H1 (cell line): ENCODE results near the gene UBE2V1. TPM values are rescaled to one million over a fixed set of nuclear protein-coding genes. Genes with fewer than 3 reads are reported as not detected.
"Not testable (repeated sequence)": the region's sequence is repeated elsewhere in the genome, so short reads cannot be mapped to it uniquely, and the experiment has no call there.

ENCODE experiments used
- CTCF ChIA-PET: fragments of 300-600 bp; sonication (Branson Sonifier 250); formaldehyde crosslinking; loops from one replicate; lab custom pipeline; 2021; ENCODE audit not compliant: partially characterized antibody; lab: Charles Lee
- POLR2A ChIA-PET: fragments of 300-600 bp; sonication (Branson Sonifier 250); formaldehyde crosslinking; loops from one replicate; lab custom pipeline; 2021; ENCODE audit warnings: inconsistent platforms; ENCODE audit not compliant: partially characterized antibody; lab: Charles Lee
- DNase-seq, 2 experiments: peaks; one replicate each; pipeline versions ENCODE4 v3.0.0 to v3.0.0-alpha.2; 2010 to 2022; ENCODE audit warnings: low spot score in 2 of 2, low read depth in 1 of 2, mixed read lengths in 1 of 2
- FAIRE-seq: peaks from 2 replicates; lab custom pipeline; 2011; peaks lifted over from hg19 to GRCh38; lab: Jason Lieb, UNC
- H2AFZ ChIP-seq: 2 replicates; pipeline ENCODE4 v1.8.1; 2012; ENCODE audit warnings: low read length, inconsistent platforms
- H2AK5ac ChIP-seq: 2 replicates; pipeline ENCODE4 v1.6.1; 2013; ENCODE audit warnings: low read depth, low read length
- H2BK120ac ChIP-seq: replicated peaks from 2 replicates; pipeline ENCODE3; 2013; ENCODE audit warnings: low read depth, low read length, inconsistent platforms
- H2BK12ac ChIP-seq: 2 replicates; pipeline ENCODE4 v1.6.1; 2013; ENCODE audit warnings: low read depth, low read length
- H2BK15ac ChIP-seq: 2 replicates; pipeline ENCODE4 v1.6.1; 2013; ENCODE audit warnings: low read length
- H2BK20ac ChIP-seq: 2 replicates; pipeline ENCODE4 v1.6.1; 2013; ENCODE audit warnings: low read length
- H2BK5ac ChIP-seq: 2 replicates; pipeline ENCODE4 v1.6.1; 2013; ENCODE audit warnings: low read depth, low read length
- H3K14ac ChIP-seq: 2 replicates; pipeline ENCODE4 v1.6.1; 2013; ENCODE audit warnings: inconsistent platforms; ENCODE audit not compliant: insufficient read length
- H3K18ac ChIP-seq: 2 replicates; pipeline ENCODE4 v1.6.1; 2013; ENCODE audit warnings: low read length; ENCODE audit errors: extremely low read depth
- H3K23ac ChIP-seq: 2 replicates; pipeline ENCODE4 v1.6.1; 2013; ENCODE audit warnings: inconsistent platforms; ENCODE audit not compliant: insufficient read length
- H3K23me2 ChIP-seq: 2 replicates; pipeline ENCODE4 v1.6.1; 2013; ENCODE audit warnings: low read depth, low read length
- H3K27ac ChIP-seq: 2 replicates; pipeline ENCODE4 v1.6.1; 2011; ENCODE audit warnings: low read depth, low read length, inconsistent platforms
- H3K27me3 ChIP-seq, 4 experiments: replicated peaks in 1 of 4; 1 replicate in 1 of 4; 2 replicates in 3 of 4; pipeline versions ENCODE4 v1.6.1 to v1.8.1; 2011 to 2013; ENCODE audit warnings: low read length in 3 of 4, mild to moderate bottlenecking in 3 of 4, inconsistent platforms in 2 of 4, mixed read lengths in 2 of 4, moderate library complexity in 1 of 4; ENCODE audit not compliant: control insufficient read depth in 3 of 4, insufficient read depth in 3 of 4; ENCODE audit errors: extremely low read depth in 1 of 4
- H3K36me3 ChIP-seq, 4 experiments: 2 replicates each; pipeline versions ENCODE4 v1.6.1 to v1.8.1; 2011 to 2013; ENCODE audit warnings: mild to moderate bottlenecking in 4 of 4, low read length in 3 of 4, moderate library complexity in 2 of 4, control low read depth in 1 of 4, inconsistent platforms in 1 of 4; ENCODE audit not compliant: insufficient read depth in 4 of 4, control insufficient read depth in 2 of 4
- H3K4ac ChIP-seq: replicated peaks from 2 replicates; pipeline ENCODE3; 2013; ENCODE audit warnings: low read length, low read depth, mixed read lengths, inconsistent platforms; ENCODE audit not compliant: insufficient read length
- H3K4me1 ChIP-seq, 4 experiments: replicated peaks in 1 of 4; 1 replicate in 1 of 4; 2 replicates in 3 of 4; pipeline versions ENCODE4 v1.6.1 to v1.8.1; 2011 to 2013; ENCODE audit warnings: low read length in 3 of 4, inconsistent platforms in 2 of 4, mixed read lengths in 1 of 4; ENCODE audit not compliant: insufficient read depth in 4 of 4, control insufficient read depth in 3 of 4
- H3K4me2 ChIP-seq, 2 experiments: 2 replicates each; pipeline versions ENCODE4 v1.6.1 to v1.8.1; 2011 to 2013; ENCODE audit warnings: low read depth in 2 of 2, low read length in 2 of 2, control low read depth in 1 of 2, inconsistent platforms in 1 of 2, mild to moderate bottlenecking in 1 of 2; ENCODE audit not compliant: insufficient read depth in 1 of 2
- H3K4me3 ChIP-seq, 4 experiments: fragments of 200-600, 300-600 bp in 1 of 4; sonication (generic), shearing (Covaris generic), sonication (Bioruptor Twin) in 1 of 4; 2 replicates each; pipeline versions ENCODE4 v1.5.1 to v1.8.1; 2011 to 2016; ENCODE audit warnings: low read length in 4 of 4, low read depth in 3 of 4, control low read depth in 2 of 4, inconsistent platforms in 2 of 4, mild to moderate bottlenecking in 2 of 4, mixed read lengths in 1 of 4, moderate library complexity in 1 of 4; ENCODE audit not compliant: insufficient read depth in 2 of 4; ENCODE audit errors: extremely low read depth in 1 of 4
- H3K56ac ChIP-seq: replicated peaks from 2 replicates; pipeline ENCODE3; 2013; ENCODE audit warnings: low read depth, mild to moderate bottlenecking, mixed read lengths, low read length, inconsistent platforms; ENCODE audit not compliant: insufficient read length
- H3K79me1 ChIP-seq: 2 replicates; pipeline ENCODE4 v1.6.1; 2013; ENCODE audit warnings: low read depth, low read length, control low read depth
- H3K79me2 ChIP-seq, 2 experiments: 2 replicates each; pipeline versions ENCODE4 v1.6.1 to v1.8.1; 2012 to 2013; ENCODE audit warnings: low read length in 2 of 2, mild to moderate bottlenecking in 2 of 2, inconsistent platforms in 1 of 2; ENCODE audit not compliant: insufficient read depth in 2 of 2, control insufficient read depth in 1 of 2
- H3K9ac ChIP-seq, 4 experiments: replicated peaks in 1 of 4; 1 replicate in 1 of 4; 2 replicates in 3 of 4; pipeline versions ENCODE4 v1.6.1 to v1.8.1; 2011 to 2013; ENCODE audit warnings: low read depth in 3 of 4, low read length in 3 of 4, control low read depth in 2 of 4, mild to moderate bottlenecking in 2 of 4, moderate library complexity in 2 of 4, inconsistent platforms in 1 of 4; ENCODE audit errors: extremely low read depth in 1 of 4
- H3K9me3 ChIP-seq, 2 experiments: 2 replicates each; pipeline versions ENCODE4 v1.6.1 to v1.8.1; 2012 to 2013; ENCODE audit warnings: mild to moderate bottlenecking in 2 of 2, moderate library complexity in 2 of 2, control low read depth in 1 of 2, inconsistent platforms in 1 of 2, low read depth in 1 of 2, low read length in 1 of 2, mixed read lengths in 1 of 2; ENCODE audit not compliant: insufficient read depth in 2 of 2
- H4K20me1 ChIP-seq, 2 experiments: replicated peaks in 1 of 2; 2 replicates each; pipeline versions ENCODE3 to v1.8.1; 2011 to 2013; ENCODE audit warnings: inconsistent platforms in 2 of 2, low read length in 2 of 2, mild to moderate bottlenecking in 1 of 2; ENCODE audit not compliant: insufficient read depth in 2 of 2, control insufficient read depth in 1 of 2
- H4K5ac ChIP-seq: 2 replicates; pipeline ENCODE4 v1.6.1; 2013; ENCODE audit warnings: low read length, low read depth, mixed read lengths, inconsistent platforms; ENCODE audit not compliant: insufficient read length
- H4K8ac ChIP-seq: 2 replicates; pipeline ENCODE4 v1.8.0; 2013; ENCODE audit warnings: mild to moderate bottlenecking, moderate library complexity, low read length, inconsistent platforms; ENCODE audit not compliant: insufficient read depth; ENCODE audit errors: extremely low read depth
- H4K91ac ChIP-seq: replicated peaks from 2 replicates; pipeline ENCODE3; 2013; ENCODE audit warnings: low read length, mixed read lengths, inconsistent platforms; ENCODE audit not compliant: insufficient read length
- WGBS, 2 experiments: shearing (Covaris generic) in 1 of 2; methylation state at CpG; one replicate each; pipeline versions ENCODE4 v1.1.6 to v1.1.7; 2013 to 2015; ENCODE audit warnings: low lambda C conversion rate in 2 of 2, mixed read lengths in 2 of 2, inconsistent platforms in 1 of 2, low coverage in 1 of 2, missing lambda C conversion rate in 1 of 2; ENCODE audit not compliant: insufficient replicate concordance in 2 of 2, insufficient coverage in 1 of 2, insufficient read length in 1 of 2; ENCODE audit errors: extremely low coverage in 1 of 2, missing lambda C conversion rate in 1 of 2; 5-methylcytosine and 5-hydroxymethylcytosine counted together
- polyA plus RNA-seq, 7 experiments: library from polyadenylated mRNA; depleted of rRNA in 3 of 7; stranded (reverse) in 5 of 7; unstranded in 2 of 7; fragments of >200 nt in 5 of 7; fragments of 200-250 nt in 2 of 7; gene quantifications; 1 replicate in 5 of 7; 2 replicates in 1 of 7; 4 replicates in 1 of 7; pipeline versions ENCODE4 v1.2.1 to v1.2.3, GENCODE V29; 2011 to 2013; ENCODE audit warnings: missing spikeins in 2 of 7, mixed read lengths in 2 of 7
- total RNA-seq: library from RNA; stranded (reverse); fragmentation: NEBNext Ultra II Directional; extraction: Animal tissue kit (Norgen Biotek cat#: 25700); gene quantifications from 2 replicates; pipeline ENCODE4 v1.2.1, GENCODE V29; 2021

The UBE2V1 gene
- total and polyA plus RNA-seq, 2 of the 8 experiments (the other 6 are each of a cell fraction or from before 2014, with no cell fraction given) = 141 to 184 TPM

DNA sequence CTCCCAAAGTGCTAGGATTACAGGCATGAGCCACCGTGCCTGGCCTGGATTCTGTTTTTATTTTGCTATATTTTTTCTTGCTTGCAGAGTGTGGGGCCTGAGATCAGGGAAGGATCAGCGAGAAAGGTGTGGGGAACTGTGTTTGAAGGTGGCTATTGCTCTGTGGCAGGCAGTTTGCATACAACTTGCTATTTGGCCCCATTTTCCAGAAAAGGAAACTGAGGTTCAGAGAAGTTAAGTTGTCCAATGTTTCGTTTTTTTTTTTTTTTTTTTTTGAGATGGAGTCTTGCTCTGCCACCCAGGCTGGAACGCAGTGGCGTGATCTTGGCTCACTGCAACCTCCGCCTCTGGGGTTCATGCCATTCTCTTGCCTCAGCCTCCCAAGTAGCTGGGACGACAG is 48.5 kb upstream of the UBE2V1 start:
- H3K79me1 ChIP-seq, H2AK5ac ChIP-seq, H3K4me1 ChIP-seq, H4K20me1 ChIP-seq, H3K4me3 ChIP-seq, DNase-seq, H4K8ac ChIP-seq, H4K5ac ChIP-seq, H3K27me3 ChIP-seq, H2BK15ac ChIP-seq, H2BK120ac ChIP-seq, H2AFZ ChIP-seq, H2BK12ac ChIP-seq, H3K23ac ChIP-seq, H3K56ac ChIP-seq, H3K36me3 ChIP-seq, H3K9me3 ChIP-seq, H4K91ac ChIP-seq, H2BK20ac ChIP-seq, FAIRE-seq, H3K4ac ChIP-seq, H3K14ac ChIP-seq, H3K79me2 ChIP-seq, H2BK5ac ChIP-seq, H3K27ac ChIP-seq, H3K18ac ChIP-seq, H3K23me2 ChIP-seq, H3K9ac ChIP-seq, H3K4me2 ChIP-seq: not testable (repeated sequence)
- POLR2A ChIA-PET = interaction anchor here (2.5 kb wide), 1 partner anchor 40 kb away, joined by 8 read pairs; no protein-coding TSS in a partner anchor
- WGBS, 2 experiments = 75% methylated on average over 3 of the region's 7 CpGs; no CpG with 5 or more reads in 1 of the 2 experiments
- CTCF ChIA-PET = interaction anchor here (1.3 to 3.8 kb wide), 4 partner anchors 8 to 41 kb away, joined by 6 to 27 read pairs (median 10); no protein-coding TSS in a partner anchor
